ENCODE results near the gene OR6K6.

DNA sequence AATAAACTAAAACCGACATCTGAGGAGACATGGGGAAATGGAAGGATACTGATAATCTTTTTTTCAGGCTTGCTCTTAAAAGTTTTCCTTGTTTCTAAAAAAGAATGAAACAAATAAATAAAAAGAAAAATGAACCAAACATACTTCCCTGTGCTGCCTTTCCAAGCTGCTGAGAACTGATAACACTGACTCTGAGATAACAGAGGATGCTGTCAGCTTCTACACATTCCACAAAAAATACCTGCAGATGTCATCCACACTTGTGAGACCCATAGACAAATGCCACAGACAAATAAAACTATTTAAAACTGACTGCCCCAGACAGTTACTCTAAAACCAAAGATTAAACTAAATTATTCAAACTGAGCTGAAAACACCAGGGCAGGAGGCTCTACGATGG, 22.0 kb upstream of the OR6K6 start:
- TF ChIP-seq, protein P1, sequence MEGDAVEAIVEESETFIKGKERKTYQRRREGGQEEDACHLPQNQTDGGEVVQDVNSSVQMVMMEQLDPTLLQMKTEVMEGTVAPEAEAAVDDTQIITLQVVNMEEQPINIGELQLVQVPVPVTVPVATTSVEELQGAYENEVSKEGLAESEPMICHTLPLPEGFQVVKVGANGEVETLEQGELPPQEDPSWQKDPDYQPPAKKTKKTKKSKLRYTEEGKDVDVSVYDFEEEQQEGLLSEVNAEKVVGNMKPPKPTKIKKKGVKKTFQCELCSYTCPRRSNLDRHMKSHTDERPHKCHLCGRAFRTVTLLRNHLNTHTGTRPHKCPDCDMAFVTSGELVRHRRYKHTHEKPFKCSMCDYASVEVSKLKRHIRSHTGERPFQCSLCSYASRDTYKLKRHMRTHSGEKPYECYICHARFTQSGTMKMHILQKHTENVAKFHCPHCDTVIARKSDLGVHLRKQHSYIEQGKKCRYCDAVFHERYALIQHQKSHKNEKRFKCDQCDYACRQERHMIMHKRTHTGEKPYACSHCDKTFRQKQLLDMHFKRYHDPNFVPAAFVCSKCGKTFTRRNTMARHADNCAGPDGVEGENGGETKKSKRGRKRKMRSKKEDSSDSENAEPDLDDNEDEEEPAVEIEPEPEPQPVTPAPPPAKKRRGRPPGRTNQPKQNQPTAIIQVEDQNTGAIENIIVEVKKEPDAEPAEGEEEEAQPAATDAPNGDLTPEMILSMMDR (IDR thresholded peaks at IDR 0.05; ENCODE audit: low read depth, low read length, poor library complexity, severe bottlenecking): no peak
- no peak for TF ChIP-seq EZH2phosphoT487 (IDR thresholded peaks at IDR 0.05; ENCODE audit: borderline replicate concordance, low read length)
